Vagina (tissue), 2 donors: ENCODE results near the gene GNAQ.

Experiments
- CTCF ChIP-seq, 3 experiments: fragments of 450-650 bp in 2 of 3; fragments of 200-600 bp in 1 of 3; sonication (generic) in 1 of 3; IDR thresholded peaks; one replicate each; pipeline ENCODE4 v1.5.1; 2017 to 2019; ENCODE audit warnings: antibody characterized with exemption in 3 of 3, mild to moderate bottlenecking in 2 of 3, moderate library complexity in 2 of 3
- POLR2AphosphoS5 ChIP-seq, 2 donors: sonication (generic); formaldehyde crosslinking; IDR thresholded peaks; one replicate each; pipeline ENCODE4 v1.9.0; 2017; ENCODE audit warnings: antibody characterized with exemption in 2 of 2, mild to moderate bottlenecking in 2 of 2, low read depth in 1 of 2; ENCODE audit not compliant: insufficient read depth in 1 of 2

DNA sequence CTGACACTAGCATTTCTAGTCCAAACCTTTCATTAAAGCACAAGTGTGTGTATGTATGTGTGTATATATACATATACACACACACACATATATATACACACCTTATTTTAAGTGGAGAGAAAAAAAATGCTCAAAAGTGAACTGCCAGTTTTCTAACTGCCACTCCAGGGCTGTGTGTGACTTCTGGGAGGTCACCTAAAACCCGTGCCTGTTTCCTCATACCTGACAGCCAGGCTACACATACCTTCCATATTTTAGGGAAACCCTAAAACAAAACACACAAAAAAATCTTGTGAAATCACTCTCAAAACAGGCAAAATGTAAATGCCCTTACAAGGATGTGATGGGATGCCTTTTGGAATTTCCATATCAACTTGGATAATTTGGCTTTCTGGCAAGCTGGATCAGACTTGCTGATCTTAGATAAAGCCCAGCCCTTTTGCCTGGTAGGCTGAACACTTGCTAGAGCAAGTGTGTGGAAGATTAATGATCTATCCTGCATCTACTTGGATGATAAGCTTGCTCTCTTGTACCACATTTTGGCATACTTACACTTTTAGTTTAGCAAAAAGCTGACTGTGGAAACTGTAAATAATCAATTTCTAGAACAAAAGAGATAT, 127.8 kb downstream of the GNAQ start:
- TF ChIP-seq CTCF (IDR thresholded peaks at IDR 0.05), result no peak
- TF ChIP-seq POLR2AphosphoS5 (IDR thresholded peaks at IDR 0.05; ENCODE audit: insufficient read depth in 1 of 2, low read depth in 1 of 2), result no peak
